SK-N-SH (cell line): ENCODE measurements around the gene KLHL26. TPM values are rescaled to one million over a fixed set of nuclear protein-coding genes. Genes with fewer than 3 reads are reported as not detected.

Experiments
- CTCF ChIA-PET: fragments of 300-600, 350-600 bp; formaldehyde crosslinking; extraction: SDS; loops from one replicate; lab custom pipeline; 2021; lab: Yijun Ruan, JAX
- POLR2A ChIA-PET: fragments of 350-600 bp; sonication (Branson Sonifier 250); formaldehyde crosslinking; extraction: SDS; loops from one replicate; lab custom pipeline; 2020; ENCODE audit warnings: antibody characterized with exemption, inconsistent platforms; lab: Yijun Ruan, JAX
- DNase-seq: peaks from one replicate; pipeline ENCODE4 v3.0.0; 2012
- H2AFZ ChIP-seq: fragments of 200-600 bp; sonication (generic); 2 replicates; pipeline ENCODE4 v1.8.1; 2016; ENCODE audit warnings: antibody characterized with exemption, mild to moderate bottlenecking, low read depth
- H3F3A ChIP-seq: fragments of 200-600 bp; sonication (generic); replicated peaks from 2 replicates; pipeline ENCODE3; 2016; ENCODE audit warnings: antibody characterized with exemption, mild to moderate bottlenecking; ENCODE audit not compliant: insufficient read depth
- H3K27ac ChIP-seq, 2 experiments: fragments of 200-500 bp in 1 of 2; fragments of 200-600 bp in 1 of 2; sonication (Bioruptor generic) in 1 of 2; sonication (generic), shearing (Covaris generic) in 1 of 2; 2 replicates each; pipeline versions ENCODE4 v1.5.1 to v1.6.1; 2014 to 2016; ENCODE audit warnings: low read depth in 2 of 2, inconsistent platforms in 1 of 2, low read length in 1 of 2, mild to moderate bottlenecking in 1 of 2, mixed read lengths in 1 of 2
- H3K27me3 ChIP-seq: fragments of 200-600 bp; sonication (generic), shearing (Covaris generic); 2 replicates; pipeline ENCODE4 v1.6.1; 2016; ENCODE audit warnings: mixed run types; ENCODE audit not compliant: insufficient read depth
- H3K36me3 ChIP-seq, 2 experiments: fragments of 200-500 bp in 1 of 2; fragments of 200-600 bp in 1 of 2; sonication (Bioruptor generic) in 1 of 2; sonication (generic) in 1 of 2; replicated peaks in 1 of 2; 2 replicates each; pipeline versions ENCODE3 to v1.5.1; 2014 to 2016; ENCODE audit warnings: low read length in 1 of 2, mild to moderate bottlenecking in 1 of 2; ENCODE audit not compliant: insufficient read depth in 2 of 2, control insufficient read depth in 1 of 2
- H3K4me1 ChIP-seq, 2 experiments: fragments of 200-500 bp in 1 of 2; fragments of 200-600 bp in 1 of 2; sonication (Bioruptor generic) in 1 of 2; sonication (generic), shearing (Covaris generic) in 1 of 2; 2 replicates each; pipeline versions ENCODE4 v1.5.1 to v1.6.1; 2014 to 2016; ENCODE audit warnings: low read depth in 1 of 2, low read length in 1 of 2, mixed run types in 1 of 2; ENCODE audit not compliant: insufficient read depth in 2 of 2, control insufficient read depth in 1 of 2
- H3K4me2 ChIP-seq: fragments of 200-600 bp; sonication (generic), shearing (Covaris generic); 2 replicates; pipeline ENCODE4 v1.6.1; 2017; ENCODE audit warnings: mixed run types
- H3K4me3 ChIP-seq, 2 experiments: fragments of 200-500 bp in 1 of 2; fragments of 200-600 bp in 1 of 2; sonication (Bioruptor generic) in 1 of 2; sonication (generic), shearing (Covaris generic) in 1 of 2; 2 replicates each; pipeline versions ENCODE4 v1.5.1 to v1.8.1; 2014 to 2016; ENCODE audit warnings: low read depth in 2 of 2, inconsistent platforms in 1 of 2, low read length in 1 of 2, mild to moderate bottlenecking in 1 of 2, mixed read lengths in 1 of 2, moderate library complexity in 1 of 2
- H3K79me2 ChIP-seq: fragments of 200-600 bp; sonication (generic); 2 replicates; pipeline ENCODE4 v1.8.1; 2017; ENCODE audit warnings: mild to moderate bottlenecking; ENCODE audit not compliant: insufficient read depth
- H3K9ac ChIP-seq: fragments of 200-600 bp; sonication (generic); 2 replicates; pipeline ENCODE4 v1.6.1; 2017; ENCODE audit warnings: mixed run types
- H3K9me2 ChIP-seq: fragments of 200-600 bp; sonication (generic); 2 replicates; pipeline ENCODE4 v1.6.1; 2017; ENCODE audit warnings: mixed run types
- H3K9me3 ChIP-seq: fragments of 200-600 bp; sonication (generic); 2 replicates; pipeline ENCODE4 v1.6.1; 2017; ENCODE audit warnings: mixed run types, mild to moderate bottlenecking, moderate library complexity
- H4K20me1 ChIP-seq: fragments of 200-600 bp; sonication (generic); 2 replicates; pipeline ENCODE4 v1.6.1; 2017; ENCODE audit warnings: mild to moderate bottlenecking, mixed run types; ENCODE audit not compliant: insufficient read depth
- CHD2 ChIP-seq: fragments of 150-350 bp; IDR thresholded peaks from 2 replicates; pipeline ENCODE4 v1.6.1; 2018; ENCODE audit warnings: low read length; ENCODE audit not compliant: partially characterized antibody
- EP300 ChIP-seq, 2 experiments: IDR thresholded peaks; 2 replicates each; pipeline versions ENCODE4 v1.4.0 to v1.6.1; 2012; ENCODE audit warnings: borderline replicate concordance in 1 of 2, low read depth in 1 of 2, low read length in 1 of 2
- FOXM1 ChIP-seq: IDR thresholded peaks from 2 replicates; pipeline ENCODE4 v1.4.0; 2012; ENCODE audit warnings: low read depth, mild to moderate bottlenecking
- GABPA ChIP-seq: IDR thresholded peaks from 2 replicates; pipeline ENCODE4 v1.4.0; 2012; ENCODE audit warnings: low read depth, mild to moderate bottlenecking
- GATA2 ChIP-seq: sonication (generic); formaldehyde crosslinking; IDR thresholded peaks from 2 replicates; pipeline ENCODE4 v1.5.0; 2020; ENCODE audit warnings: mild to moderate bottlenecking, missing genetic modification reagents
- JUND ChIP-seq: IDR thresholded peaks from 2 replicates; pipeline ENCODE4 v1.4.0; 2012
- MAX ChIP-seq: IDR thresholded peaks from 2 replicates; pipeline ENCODE4 v1.4.0; 2012; ENCODE audit warnings: low read depth
- MEF2A ChIP-seq: IDR thresholded peaks from 2 replicates; pipeline ENCODE4 v1.4.0; 2012; ENCODE audit warnings: low read depth, borderline replicate concordance
- MXI1 ChIP-seq: IDR thresholded peaks from 2 replicates; pipeline ENCODE4 v1.6.1; 2012; ENCODE audit warnings: mild to moderate bottlenecking, low read depth, low read length, improper control_type of control experiment
- POLR2AphosphoS5 ChIP-seq: IDR thresholded peaks from 2 replicates; pipeline ENCODE4 v1.6.1; 2012; ENCODE audit warnings: low read depth, low read length
- RCOR1 ChIP-seq: fragments of 150-350 bp; IDR thresholded peaks from 2 replicates; pipeline ENCODE4 v1.6.1; 2017; ENCODE audit warnings: antibody characterized with exemption, low read length
- RFX5 ChIP-seq: IDR thresholded peaks from 2 replicates; pipeline ENCODE4 v1.6.1; 2012; ENCODE audit warnings: mild to moderate bottlenecking, improper control_type of control experiment, low read length
- RXRA ChIP-seq: IDR thresholded peaks from 2 replicates; pipeline ENCODE4 v1.4.0; 2012; ENCODE audit warnings: low read depth, mild to moderate bottlenecking, borderline replicate concordance
- WGBS: methylation state at CpG from one replicate; pipeline ENCODE4 v1.1.6; 2017; ENCODE audit warnings: low lambda C conversion rate; 5-methylcytosine and 5-hydroxymethylcytosine counted together
- polyA plus RNA-seq, 3 experiments: library from polyadenylated mRNA; depleted of rRNA; stranded (reverse); fragments of >200 nt; gene quantifications; 2 replicates each; pipeline ENCODE4 v1.2.3, GENCODE V29; 2012
- TF ChIP-seq, protein P1 (sequence below): IDR thresholded peaks from 2 replicates; pipeline ENCODE4 v1.6.1; 2012; ENCODE audit warnings: mild to moderate bottlenecking, low read depth, low read length, moderate library complexity
- TF ChIP-seq, protein P2 (sequence below): fragments of 150-350 bp; IDR thresholded peaks from 2 replicates; pipeline ENCODE4 v1.6.1; 2017; ENCODE audit warnings: antibody characterized with exemption, low read length, low read depth, borderline replicate concordance
- TF ChIP-seq, protein P3 (sequence below): IDR thresholded peaks from 2 replicates; pipeline ENCODE4; 2012
- TF ChIP-seq, protein P4 (sequence below): IDR thresholded peaks from 2 replicates; pipeline ENCODE4 v1.4.0; 2012; ENCODE audit warnings: low read depth, borderline replicate concordance
- TF ChIP-seq, protein P5 (sequence below): fragments of 150-350 bp; IDR thresholded peaks from 2 replicates; pipeline ENCODE4 v1.6.1; 2016; ENCODE audit warnings: mild to moderate bottlenecking, low read depth, low read length

The KLHL26 gene
- polyA plus RNA-seq, 1 of the 3 experiments (the other 2 are of a cell fraction), result 4.6 TPM

- TF ChIP-seq, protein P1, sequence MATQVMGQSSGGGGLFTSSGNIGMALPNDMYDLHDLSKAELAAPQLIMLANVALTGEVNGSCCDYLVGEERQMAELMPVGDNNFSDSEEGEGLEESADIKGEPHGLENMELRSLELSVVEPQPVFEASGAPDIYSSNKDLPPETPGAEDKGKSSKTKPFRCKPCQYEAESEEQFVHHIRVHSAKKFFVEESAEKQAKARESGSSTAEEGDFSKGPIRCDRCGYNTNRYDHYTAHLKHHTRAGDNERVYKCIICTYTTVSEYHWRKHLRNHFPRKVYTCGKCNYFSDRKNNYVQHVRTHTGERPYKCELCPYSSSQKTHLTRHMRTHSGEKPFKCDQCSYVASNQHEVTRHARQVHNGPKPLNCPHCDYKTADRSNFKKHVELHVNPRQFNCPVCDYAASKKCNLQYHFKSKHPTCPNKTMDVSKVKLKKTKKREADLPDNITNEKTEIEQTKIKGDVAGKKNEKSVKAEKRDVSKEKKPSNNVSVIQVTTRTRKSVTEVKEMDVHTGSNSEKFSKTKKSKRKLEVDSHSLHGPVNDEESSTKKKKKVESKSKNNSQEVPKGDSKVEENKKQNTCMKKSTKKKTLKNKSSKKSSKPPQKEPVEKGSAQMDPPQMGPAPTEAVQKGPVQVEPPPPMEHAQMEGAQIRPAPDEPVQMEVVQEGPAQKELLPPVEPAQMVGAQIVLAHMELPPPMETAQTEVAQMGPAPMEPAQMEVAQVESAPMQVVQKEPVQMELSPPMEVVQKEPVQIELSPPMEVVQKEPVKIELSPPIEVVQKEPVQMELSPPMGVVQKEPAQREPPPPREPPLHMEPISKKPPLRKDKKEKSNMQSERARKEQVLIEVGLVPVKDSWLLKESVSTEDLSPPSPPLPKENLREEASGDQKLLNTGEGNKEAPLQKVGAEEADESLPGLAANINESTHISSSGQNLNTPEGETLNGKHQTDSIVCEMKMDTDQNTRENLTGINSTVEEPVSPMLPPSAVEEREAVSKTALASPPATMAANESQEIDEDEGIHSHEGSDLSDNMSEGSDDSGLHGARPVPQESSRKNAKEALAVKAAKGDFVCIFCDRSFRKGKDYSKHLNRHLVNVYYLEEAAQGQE, result no peak
- no peak for TF ChIP-seq EP300 (IDR thresholded peaks at IDR 0.05; ENCODE audit: borderline replicate concordance in 1 of 2, low read depth in 1 of 2, low read length in 1 of 2)
- no peak for TF ChIP-seq GATA2 (CRISPR knock-in tag)
- TF ChIP-seq RCOR1, result no peak
- TF ChIP-seq RXRA, result no peak
- no peak for TF ChIP-seq GABPA
- TF ChIP-seq JUND, result no peak
- TF ChIP-seq POLR2AphosphoS5, result no peak
These were observed 9.9 kb downstream of the KLHL26 start (continued) for GRCh38 chr19:18646535-18647370.

DNA sequence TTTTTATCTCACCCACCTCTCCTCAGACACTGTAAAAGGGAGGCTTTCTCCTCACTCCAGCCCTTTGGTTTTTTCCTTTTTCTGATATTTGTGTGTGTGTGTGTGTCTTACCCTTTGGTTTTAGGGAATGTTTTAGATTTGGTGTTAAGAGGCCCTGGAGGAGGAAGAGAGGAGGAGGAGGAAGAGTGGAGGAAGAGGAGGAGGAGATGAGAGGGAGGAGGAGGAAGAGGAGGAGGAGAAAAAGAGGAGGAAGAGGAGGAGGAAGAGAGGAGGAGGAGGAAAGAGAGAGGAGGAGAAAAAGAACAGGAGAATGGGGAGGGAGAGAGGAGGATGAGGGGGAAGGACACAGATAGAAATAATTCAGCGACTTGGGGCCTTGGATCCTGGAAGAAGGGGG lies 10.5 kb downstream of the KLHL26 start:
- ChIA-PET CTCF (interaction anchor here (1.1 to 2.0 kb wide), 2 partner anchors 53 to 200 kb away, joined by 3 to 5 read pairs; no protein-coding TSS in a partner anchor), POLR2A (no interaction called here)
- WGBS, result 85% methylated on average over 1 of the region's 1 CpG
- H3K9me2 ChIP-seq, result no peaks in the 10 kb centered on the region
- H3F3A ChIP-seq, result no peaks in the 10 kb centered on the region
- H3K27me3 ChIP-seq, result no peaks in the 10 kb centered on the region
- H3K36me3 ChIP-seq, result no peaks in the 10 kb centered on the region
- H3K4me3 ChIP-seq, result no peak overlapping the region
- DNase-seq, result no peak
- H3K27ac ChIP-seq, result no peak overlapping the region
- H3K4me2 ChIP-seq, result no peak overlapping the region
- H3K9ac ChIP-seq, result no peak overlapping the region
- no peak overlapping the region for H2AFZ ChIP-seq
- no peaks in the 10 kb centered on the region for H3K9me3 ChIP-seq
- H3K79me2 ChIP-seq, result peaks cover 19% of the 10 kb centered on the region; the same call in 1 of the 2 replicates
- peaks cover 0 to 6% of the 10 kb centered on the region in 2 experiments; a peak in 1 of 4 replicates for H3K4me1 ChIP-seq
- 0 out of 2 replicates have a peak, but pooled peaks cover 3% of the 10 kb centered on the region for H4K20me1 ChIP-seq
- TF ChIP-seq, protein P2, sequence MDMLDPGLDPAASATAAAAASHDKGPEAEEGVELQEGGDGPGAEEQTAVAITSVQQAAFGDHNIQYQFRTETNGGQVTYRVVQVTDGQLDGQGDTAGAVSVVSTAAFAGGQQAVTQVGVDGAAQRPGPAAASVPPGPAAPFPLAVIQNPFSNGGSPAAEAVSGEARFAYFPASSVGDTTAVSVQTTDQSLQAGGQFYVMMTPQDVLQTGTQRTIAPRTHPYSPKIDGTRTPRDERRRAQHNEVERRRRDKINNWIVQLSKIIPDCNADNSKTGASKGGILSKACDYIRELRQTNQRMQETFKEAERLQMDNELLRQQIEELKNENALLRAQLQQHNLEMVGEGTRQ, result no peak
- TF ChIP-seq CHD2, result no peak
- TF ChIP-seq POLR2AphosphoS5, result no peak
- no peak for TF ChIP-seq MEF2A
- no peak for TF ChIP-seq RFX5
- TF ChIP-seq, protein P3, sequence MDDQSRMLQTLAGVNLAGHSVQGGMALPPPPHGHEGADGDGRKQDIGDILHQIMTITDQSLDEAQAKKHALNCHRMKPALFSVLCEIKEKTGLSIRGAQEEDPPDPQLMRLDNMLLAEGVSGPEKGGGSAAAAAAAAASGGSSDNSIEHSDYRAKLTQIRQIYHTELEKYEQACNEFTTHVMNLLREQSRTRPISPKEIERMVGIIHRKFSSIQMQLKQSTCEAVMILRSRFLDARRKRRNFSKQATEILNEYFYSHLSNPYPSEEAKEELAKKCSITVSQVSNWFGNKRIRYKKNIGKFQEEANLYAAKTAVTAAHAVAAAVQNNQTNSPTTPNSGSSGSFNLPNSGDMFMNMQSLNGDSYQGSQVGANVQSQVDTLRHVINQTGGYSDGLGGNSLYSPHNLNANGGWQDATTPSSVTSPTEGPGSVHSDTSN, result no peak
- TF ChIP-seq JUND, result no peak
- TF ChIP-seq, protein P4, sequence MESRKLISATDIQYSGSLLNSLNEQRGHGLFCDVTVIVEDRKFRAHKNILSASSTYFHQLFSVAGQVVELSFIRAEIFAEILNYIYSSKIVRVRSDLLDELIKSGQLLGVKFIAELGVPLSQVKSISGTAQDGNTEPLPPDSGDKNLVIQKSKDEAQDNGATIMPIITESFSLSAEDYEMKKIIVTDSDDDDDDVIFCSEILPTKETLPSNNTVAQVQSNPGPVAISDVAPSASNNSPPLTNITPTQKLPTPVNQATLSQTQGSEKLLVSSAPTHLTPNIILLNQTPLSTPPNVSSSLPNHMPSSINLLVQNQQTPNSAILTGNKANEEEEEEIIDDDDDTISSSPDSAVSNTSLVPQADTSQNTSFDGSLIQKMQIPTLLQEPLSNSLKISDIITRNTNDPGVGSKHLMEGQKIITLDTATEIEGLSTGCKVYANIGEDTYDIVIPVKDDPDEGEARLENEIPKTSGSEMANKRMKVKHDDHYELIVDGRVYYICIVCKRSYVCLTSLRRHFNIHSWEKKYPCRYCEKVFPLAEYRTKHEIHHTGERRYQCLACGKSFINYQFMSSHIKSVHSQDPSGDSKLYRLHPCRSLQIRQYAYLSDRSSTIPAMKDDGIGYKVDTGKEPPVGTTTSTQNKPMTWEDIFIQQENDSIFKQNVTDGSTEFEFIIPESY, result no peak
- no peak for TF ChIP-seq MXI1
- no peak for TF ChIP-seq FOXM1
- no peak for TF ChIP-seq MAX
- TF ChIP-seq EP300 (IDR thresholded peaks at IDR 0.05; ENCODE audit: borderline replicate concordance in 1 of 2, low read depth in 1 of 2, low read length in 1 of 2), result no peak
- TF ChIP-seq, protein P5, sequence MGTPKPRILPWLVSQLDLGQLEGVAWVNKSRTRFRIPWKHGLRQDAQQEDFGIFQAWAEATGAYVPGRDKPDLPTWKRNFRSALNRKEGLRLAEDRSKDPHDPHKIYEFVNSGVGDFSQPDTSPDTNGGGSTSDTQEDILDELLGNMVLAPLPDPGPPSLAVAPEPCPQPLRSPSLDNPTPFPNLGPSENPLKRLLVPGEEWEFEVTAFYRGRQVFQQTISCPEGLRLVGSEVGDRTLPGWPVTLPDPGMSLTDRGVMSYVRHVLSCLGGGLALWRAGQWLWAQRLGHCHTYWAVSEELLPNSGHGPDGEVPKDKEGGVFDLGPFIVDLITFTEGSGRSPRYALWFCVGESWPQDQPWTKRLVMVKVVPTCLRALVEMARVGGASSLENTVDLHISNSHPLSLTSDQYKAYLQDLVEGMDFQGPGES, result no peak
